Stimulated activated CD4-positive, alpha-beta T cell treated with anti-CD3 and anti-CD28 coated beads, Interleukin-4, amount 100 ng/mL, for 48 hours (primary cell): ENCODE data around the gene HOOK2.
"Not testable (repeated sequence)": the region's sequence is repeated elsewhere in the genome, so short reads cannot be mapped to it uniquely, and the experiment has no call there.

ENCODE experiments used
- DNase-seq, 2 donors: peaks; one replicate each; pipeline ENCODE4 v3.0.0-alpha.2; 2020; ENCODE audit warnings: low read depth in 2 of 2

HOOK2 gene

DNA sequence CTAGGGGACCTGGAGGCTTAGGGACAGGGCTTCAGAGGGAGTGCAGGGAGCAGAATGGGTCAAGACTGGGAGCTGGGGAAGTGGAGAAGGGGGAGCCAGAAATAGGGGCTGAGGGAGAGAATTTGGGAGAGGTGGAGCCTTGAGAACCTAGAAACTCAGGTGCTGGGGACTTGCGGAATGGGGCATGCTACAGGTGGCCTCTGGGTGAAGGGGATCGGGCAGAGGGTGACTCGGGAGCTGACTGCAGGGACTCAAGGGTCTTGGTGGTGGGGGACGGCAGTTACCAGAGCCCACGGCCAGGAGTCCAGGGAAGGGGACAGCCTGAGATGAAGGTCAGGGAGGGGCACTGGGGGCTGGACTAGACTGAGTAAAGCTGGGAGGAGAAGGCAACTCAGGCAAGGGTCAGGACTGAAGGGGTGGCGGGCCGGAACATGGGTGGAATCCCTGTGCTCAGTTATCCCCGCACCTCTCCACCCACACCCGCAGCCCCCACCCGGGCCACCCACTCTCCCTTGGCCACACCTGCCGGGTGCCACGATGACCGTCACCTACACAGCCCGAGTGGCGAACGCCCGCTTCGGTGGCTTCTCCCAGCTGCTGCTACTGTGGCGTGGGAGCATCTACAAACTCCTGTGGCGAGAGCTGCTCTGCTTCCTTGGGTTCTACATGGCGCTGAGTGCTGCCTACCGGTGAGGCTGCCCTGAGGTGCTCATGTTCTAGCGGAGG, 23.1 kb downstream of the HOOK2 start:
- no peak for DNase-seq

GRCh38 chr19:12751635-12752034, 23.7 kb downstream of the HOOK2 start, which contains the start of gene BEST2:
Gene BEST2 (plus strand): TSS chr19:12751791. CDS start chr19:12752593, 802 bp downstream.
- no peak for DNase-seq

DNA sequence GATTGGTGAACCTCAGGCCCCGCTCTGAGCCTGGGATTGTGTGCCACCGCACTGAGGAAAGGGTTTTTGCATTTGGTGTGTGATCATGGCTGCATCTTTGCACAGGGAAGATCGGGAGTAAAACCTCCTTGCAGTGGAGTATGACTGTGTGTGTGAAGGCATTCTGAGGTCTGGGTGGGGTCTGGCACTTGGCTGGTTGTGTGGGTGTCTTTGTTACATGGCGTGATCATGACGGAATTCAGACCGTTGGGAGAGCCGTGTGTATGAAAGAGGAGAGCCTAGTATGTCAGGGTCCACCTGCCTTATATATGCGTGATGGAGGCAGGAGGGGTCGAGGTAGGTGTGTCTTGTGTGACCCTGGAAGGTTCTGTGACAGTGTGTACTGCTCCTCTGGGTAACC, 24.5 kb downstream of the HOOK2 start:
- DNase-seq, result no peak

DNA sequence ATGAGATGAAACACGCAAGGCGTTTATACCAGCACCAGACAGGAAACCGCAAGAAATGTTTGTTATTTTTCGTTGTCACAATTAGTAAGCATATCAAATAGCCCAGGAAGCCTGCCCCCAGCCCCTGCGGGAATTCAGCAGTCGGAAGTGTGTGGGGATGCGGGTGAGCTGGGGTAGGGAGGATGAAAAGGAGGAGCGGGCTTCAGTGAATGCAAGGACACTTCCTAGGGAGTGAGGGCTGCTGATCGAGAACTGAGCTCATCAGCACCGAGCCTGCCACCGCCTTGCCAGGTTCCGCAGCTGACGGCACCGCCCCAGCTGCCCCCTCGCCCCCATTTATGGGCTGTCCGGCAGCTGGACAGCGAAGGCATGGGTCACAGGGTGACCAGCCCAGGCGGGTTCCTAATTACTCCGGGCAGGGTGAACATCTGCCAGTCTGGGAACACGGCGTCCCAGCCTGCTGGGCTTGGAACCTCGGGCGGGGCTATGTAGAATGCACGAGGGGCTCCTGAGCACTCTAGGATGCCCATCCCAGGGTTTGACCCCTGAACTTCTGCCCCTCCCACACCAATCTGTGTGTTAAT, 25.3 kb downstream of the HOOK2 start:
- DNase-seq, result no peak

- DNase-seq, result no peak
Measured at GRCh38 chr19:12748489-12748888, 26.9 kb downstream of the HOOK2 start.

GRCh38 chr19:12745166-12745897, 30.0 kb downstream of the HOOK2 start:
- no peak for DNase-seq

GRCh38 chr19:12737835-12738351, 37.5 kb downstream of the HOOK2 start:
- DNase-seq, result no peak

- peak; percentile 69 to 77 for DNase-seq
Measured at GRCh38 chr19:12736995-12737834, 38.1 kb downstream of the HOOK2 start, which contains the start of gene GET3. Gene GET3 (plus strand): TSS chr19:12737497. CDS start chr19:12737506, 9 bp downstream.

DNA sequence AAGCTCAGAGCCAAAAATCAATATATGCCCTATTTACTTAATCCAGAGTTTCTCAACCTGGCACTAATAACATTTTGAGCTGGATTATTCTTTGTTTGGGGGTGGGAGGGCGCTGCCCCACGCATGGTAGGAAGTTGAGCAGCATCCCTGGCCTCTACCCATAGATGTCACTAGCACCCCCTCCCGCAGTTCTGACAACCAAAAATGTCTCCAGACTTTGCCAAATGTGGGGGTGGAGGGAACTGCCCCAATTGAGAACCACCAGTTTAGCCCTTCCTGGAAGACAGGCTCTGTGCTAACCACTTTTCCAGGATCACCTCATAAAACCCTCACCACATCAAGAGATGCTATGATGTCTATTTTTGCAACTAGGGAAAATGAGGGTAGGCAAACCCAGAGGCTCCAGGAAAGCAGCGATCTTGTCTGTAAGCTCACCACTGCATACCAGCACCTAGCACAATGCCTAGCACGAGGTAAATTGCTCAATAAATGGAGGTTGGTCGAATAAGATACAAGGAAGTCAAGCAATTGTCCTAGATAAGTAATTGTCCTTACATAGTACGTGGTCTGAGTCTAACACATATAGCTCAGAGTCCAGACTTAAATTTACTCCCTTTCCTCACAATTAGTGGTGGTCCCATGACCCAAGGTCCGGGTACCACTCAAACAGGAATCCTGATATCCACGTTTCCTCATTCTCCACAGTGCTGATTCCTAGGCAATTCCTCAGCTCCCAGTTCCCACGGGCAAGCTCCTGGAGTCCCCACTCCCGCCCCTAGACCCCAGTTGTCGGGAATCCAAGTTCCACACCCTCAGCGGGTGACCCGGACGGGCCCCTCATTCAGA, 41.8 kb downstream of the HOOK2 start:
- DNase-seq, result peak in 1 of 2 donors; percentile 41

- DNase-seq, result no peak
Measured at GRCh38 chr19:12731337-12731736, 44.0 kb downstream of the HOOK2 start.

GRCh38 chr19:12730064-12730463, 45.3 kb downstream of the HOOK2 start:
- no peak for DNase-seq

DNA sequence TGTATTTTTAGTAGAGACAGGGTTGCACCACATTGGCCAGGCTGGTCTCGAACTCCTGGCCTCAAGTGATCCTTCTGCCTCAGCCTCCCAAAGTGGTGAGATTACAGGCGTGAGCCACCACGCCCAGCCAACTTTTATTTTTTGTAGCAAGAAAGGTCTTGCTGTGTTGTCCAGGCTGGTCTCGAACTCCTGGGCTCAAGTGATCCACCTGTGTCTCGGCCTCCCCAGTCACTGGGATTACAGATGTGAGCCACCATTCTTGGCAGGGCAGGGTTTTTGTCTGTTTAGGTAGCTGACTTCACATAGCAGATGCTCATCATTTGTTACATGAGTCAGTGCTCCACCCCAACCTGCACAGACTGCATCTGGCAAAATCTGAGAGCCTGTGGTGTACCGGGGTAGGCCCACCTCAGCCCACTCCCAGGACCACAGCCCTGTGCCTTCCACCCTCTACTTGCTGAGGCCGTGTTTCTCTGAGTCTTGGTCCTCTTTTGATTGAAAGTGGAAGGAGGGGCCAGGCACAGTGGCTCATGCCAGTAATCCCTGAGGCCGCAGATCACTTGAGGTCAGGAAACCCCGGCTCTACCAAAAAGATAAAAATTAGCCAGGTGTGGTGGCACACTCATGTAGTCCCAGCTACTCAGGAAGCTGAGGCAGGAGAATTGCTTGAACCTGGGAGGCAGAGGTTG, 47.5 kb downstream of the HOOK2 start:
- no peak for DNase-seq

DNA sequence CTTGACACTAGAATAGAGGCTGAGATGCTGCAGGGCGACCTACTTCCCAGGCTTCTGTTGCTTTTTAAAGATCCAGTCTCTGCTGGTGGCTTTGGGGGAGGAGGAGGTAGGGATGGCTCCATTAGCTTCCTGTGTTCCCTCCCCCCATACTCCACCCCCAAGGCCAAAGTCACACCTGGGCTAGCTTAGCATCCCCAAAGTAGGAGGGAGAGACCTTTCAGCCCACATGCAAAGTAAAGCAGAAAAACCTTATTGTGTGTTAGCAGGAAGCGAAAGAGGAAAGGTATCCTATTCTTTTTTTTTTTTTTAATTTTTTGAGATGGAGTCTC, 48.4 kb downstream of the HOOK2 start:
- DNase-seq, result no peak

DNA sequence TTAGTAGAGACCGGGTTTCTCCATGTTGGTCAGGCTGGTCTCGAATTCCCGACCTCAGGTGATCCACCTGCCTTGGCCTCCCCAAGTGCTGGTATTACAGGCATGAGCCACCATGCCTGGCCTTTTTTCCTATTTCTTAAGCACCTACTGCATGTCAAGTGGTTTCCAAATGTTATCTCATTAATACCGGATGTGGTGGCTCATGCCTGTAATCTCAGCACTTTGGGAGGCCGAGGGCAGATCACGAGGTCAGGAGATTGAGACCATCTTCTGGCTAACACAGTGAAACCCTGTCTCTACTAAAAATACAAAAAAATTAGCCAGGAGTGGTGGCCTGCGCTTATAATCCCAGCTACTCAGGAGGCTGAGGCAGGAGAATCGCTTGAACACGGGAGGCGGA, 49.7 kb downstream of the HOOK2 start:
- not testable (repeated sequence) for DNase-seq

- DNase-seq, result peak; percentile 67 to 73
Measured at GRCh38 chr19:12723641-12724426, 51.5 kb downstream of the HOOK2 start, which contains the start of gene TNPO2. Gene TNPO2 (minus strand): TSS chr19:12723932. CDS start chr19:12720977, 2,955 bp downstream.

- no peak for DNase-seq
Measured at GRCh38 chr19:12723381-12723640, 52.0 kb downstream of the HOOK2 start.

DNA sequence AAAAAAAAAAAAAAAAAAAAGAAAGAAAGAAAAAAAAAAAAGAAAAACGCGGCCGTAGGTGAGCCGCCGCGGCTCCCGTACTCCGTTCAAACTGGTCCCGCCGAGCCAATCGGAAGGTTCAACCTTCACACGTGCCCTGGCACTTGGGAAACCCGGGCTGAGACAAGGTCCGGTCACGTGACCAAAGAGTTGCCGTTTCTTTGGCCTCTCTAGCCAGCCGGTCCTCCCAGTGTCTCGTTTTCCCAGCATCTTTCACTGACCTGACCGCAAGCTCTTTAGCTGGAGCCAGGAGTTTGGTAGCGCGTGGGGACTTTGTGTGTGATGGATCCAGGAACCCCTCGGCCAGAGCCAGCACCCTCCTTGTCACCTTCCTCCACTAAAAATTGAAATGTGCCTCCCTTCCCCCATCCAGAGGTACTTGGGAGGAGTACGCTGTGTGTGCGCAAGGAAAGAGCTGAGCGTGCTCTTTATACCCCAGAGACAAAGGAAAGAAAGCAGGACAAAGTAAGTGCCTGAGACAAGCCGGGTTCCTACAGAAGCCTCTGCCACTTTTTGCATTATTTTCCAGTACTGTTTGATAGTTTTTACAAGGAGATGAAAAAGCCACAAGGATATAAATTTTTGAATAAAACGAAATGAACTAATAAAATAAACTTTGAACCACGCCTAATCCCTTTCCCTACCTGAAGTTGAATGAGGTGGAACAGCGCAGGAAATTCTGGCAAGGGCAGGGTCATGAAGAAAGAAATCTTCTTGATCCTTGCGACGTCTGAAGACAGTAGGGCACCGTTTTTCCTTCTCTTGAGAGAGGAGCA, 52.6 kb downstream of the HOOK2 start:
- peak; percentile 83 to 92 for DNase-seq
